Osteocyte (in vitro differentiated cells): ENCODE measurements around the gene POPDC3. TPM values are rescaled to one million over a fixed set of nuclear protein-coding genes. Genes with fewer than 3 reads are reported as not detected.

Experiments used
- DNase-seq: peaks from one replicate; pipeline ENCODE4 v3.0.0; 2021; ENCODE audit warnings: mixed read lengths; ENCODE audit not compliant: unreplicated experiment; ENCODE audit errors: extremely low spot score
- H3K27ac Mint-ChIP-seq: one replicate; pipeline ENCODE4 v1.8.0; 2021; ENCODE audit warnings: mild to moderate bottlenecking, mixed read lengths; ENCODE audit not compliant: unreplicated experiment
- H3K27me3 Mint-ChIP-seq: one replicate; pipeline ENCODE4 v1.8.0; 2021; ENCODE audit warnings: mixed read lengths; ENCODE audit not compliant: unreplicated experiment
- H3K36me3 Mint-ChIP-seq: one replicate; pipeline ENCODE4 v1.8.0; 2021; ENCODE audit warnings: mixed read lengths; ENCODE audit not compliant: unreplicated experiment
- H3K4me1 Mint-ChIP-seq: one replicate; pipeline ENCODE4 v1.8.0; 2021; ENCODE audit warnings: mixed read lengths; ENCODE audit not compliant: unreplicated experiment
- H3K4me3 Mint-ChIP-seq: one replicate; pipeline ENCODE4 v1.8.0; 2021; ENCODE audit warnings: mild to moderate bottlenecking, moderate library complexity, mixed read lengths; ENCODE audit not compliant: unreplicated experiment
- H3K9me3 Mint-ChIP-seq: one replicate; pipeline ENCODE4 v1.8.0; 2021; ENCODE audit warnings: mixed read lengths; ENCODE audit not compliant: unreplicated experiment
- CTCF ChIP-seq: fragments of 200-600 bp; sonication (generic); IDR thresholded peaks from 2 replicates; pipeline ENCODE4 v1.5.0; 2021; ENCODE audit warnings: antibody characterized with exemption, mild to moderate bottlenecking, moderate library complexity
- total RNA-seq: library from RNA; stranded (reverse); gene quantifications from 2 replicates; pipeline ENCODE4 v1.2.1, GENCODE V29; 2021

The POPDC3 gene
- total RNA-seq, 1 donor from 2014 or later: 2.1 TPM

DNA sequence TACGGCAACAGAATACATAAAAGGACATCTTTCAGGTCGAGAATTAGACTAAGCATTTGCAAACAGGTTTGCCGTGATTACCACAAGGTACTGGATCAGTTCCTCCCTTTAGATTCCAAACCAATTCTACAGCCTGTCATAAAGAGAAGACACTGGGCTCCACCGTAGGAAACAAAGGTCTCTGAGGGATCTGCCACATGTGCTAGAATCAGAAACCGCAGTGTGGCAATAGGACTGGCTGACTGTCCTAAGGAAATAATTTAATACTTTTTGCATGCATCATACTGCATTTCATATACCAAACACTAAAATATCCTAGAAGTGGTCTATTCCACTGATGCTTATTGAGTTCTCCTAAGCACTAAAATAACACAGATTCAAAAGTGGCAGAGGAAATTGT, 59.2 kb downstream of the POPDC3 start:
- H3K27ac Mint-ChIP-seq: no peak overlapping the region
- H3K36me3 Mint-ChIP-seq: peaks cover 17% of the 10 kb centered on the region
- H3K4me1 Mint-ChIP-seq: peaks cover 12% of the 10 kb centered on the region
- no peaks in the 10 kb centered on the region for H3K9me3 Mint-ChIP-seq
- no peaks in the 10 kb centered on the region for H3K27me3 Mint-ChIP-seq
- H3K4me3 Mint-ChIP-seq: no peak overlapping the region
- TF ChIP-seq CTCF: no peak
- DNase-seq: no peak

DNA sequence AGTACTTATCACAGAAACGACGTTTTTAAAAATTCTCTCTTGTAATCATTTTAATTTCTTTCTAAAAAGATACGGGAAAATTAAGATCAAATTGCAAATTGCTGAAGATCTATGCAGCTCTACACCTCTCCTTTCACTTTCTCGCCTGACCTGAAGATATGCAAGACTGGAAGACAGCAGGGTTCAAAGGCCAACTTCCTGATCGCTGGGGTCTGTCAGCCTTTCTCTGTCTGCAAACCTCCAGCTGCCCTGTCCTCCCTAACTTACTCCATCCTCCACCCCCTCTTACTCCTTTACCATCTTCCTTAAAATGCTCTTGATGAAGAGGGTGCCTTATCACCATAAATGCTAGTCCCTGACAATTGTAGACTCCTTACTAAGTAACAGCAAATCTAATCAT, 63.7 kb downstream of the POPDC3 start:
- TF ChIP-seq CTCF: no peak
- peaks cover 11% of the 10 kb centered on the region for H3K4me1 Mint-ChIP-seq

GRCh38 chr6:105113422-105113821, 66.4 kb downstream of the POPDC3 start:
- no peak overlapping the region for H3K4me3 Mint-ChIP-seq
- peaks cover 11% of the 10 kb centered on the region for H3K36me3 Mint-ChIP-seq
- H3K9me3 Mint-ChIP-seq: no peaks in the 10 kb centered on the region
- H3K4me1 Mint-ChIP-seq: no peaks in the 10 kb centered on the region
- no peaks in the 10 kb centered on the region for H3K27me3 Mint-ChIP-seq
- no peak overlapping the region for H3K27ac Mint-ChIP-seq
- no peak for TF ChIP-seq CTCF
- no peak for DNase-seq

More for the DNA sequence above, 63.7 kb downstream of the POPDC3 start:
- DNase-seq: no peak
- peaks cover 10% of the 10 kb centered on the region for H3K36me3 Mint-ChIP-seq
- H3K27ac Mint-ChIP-seq: no peak overlapping the region
- H3K4me3 Mint-ChIP-seq: no peak overlapping the region
- no peaks in the 10 kb centered on the region for H3K9me3 Mint-ChIP-seq
- H3K27me3 Mint-ChIP-seq: no peaks in the 10 kb centered on the region

DNA sequence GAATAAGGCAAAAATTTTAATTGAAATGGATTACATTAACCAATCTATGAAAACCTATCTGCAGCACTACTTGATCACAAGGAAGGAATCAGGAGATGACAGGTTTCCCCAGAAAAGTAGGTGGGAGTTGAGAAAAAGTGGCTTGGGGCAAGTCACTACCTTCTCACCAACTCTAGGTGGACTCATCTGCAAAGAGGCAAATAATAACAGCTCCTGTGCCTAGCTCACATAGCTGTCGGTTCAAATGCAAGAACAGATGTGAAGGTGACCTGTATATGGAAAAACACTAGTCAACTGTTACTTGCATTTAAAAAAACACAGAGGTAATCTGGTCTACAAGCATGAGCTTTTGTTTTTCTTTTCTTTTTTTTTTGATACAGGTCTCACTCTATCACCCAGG, 67.2 kb downstream of the POPDC3 start:
- H3K4me1 Mint-ChIP-seq: no peaks in the 10 kb centered on the region
- no peaks in the 10 kb centered on the region for H3K9me3 Mint-ChIP-seq
- H3K4me3 Mint-ChIP-seq: no peak overlapping the region
- peaks cover 16% of the 10 kb centered on the region for H3K36me3 Mint-ChIP-seq
- no peaks in the 10 kb centered on the region for H3K27me3 Mint-ChIP-seq
- H3K27ac Mint-ChIP-seq: no peak overlapping the region
- TF ChIP-seq CTCF: no peak
- no peak for DNase-seq

GRCh38 chr6:105111871-105112270, 67.9 kb downstream of the POPDC3 start:
- no peak for DNase-seq
- Mint-ChIP-seq H3K27ac (no peak overlapping the region), H3K27me3 (no peaks in the 10 kb centered on the region), H3K4me1 (no peaks in the 10 kb centered on the region), H3K4me3 (no peak overlapping the region), H3K9me3 (no peaks in the 10 kb centered on the region), H3K36me3 (peaks cover 16% of the 10 kb centered on the region)
- no peak for TF ChIP-seq CTCF
